ENCODE results near the gene FOXN4.

The FOXN4 gene

GRCh38 chr12:109241936-109242335 lies 67.1 kb downstream of the FOXN4 start:
- Histone ChIP-seq H3K27me3 (ENCODE audit: control insufficient read depth in 1 of 2, insufficient read depth in 2 of 2, low read length in 2 of 2) (no peaks in the 10 kb centered on the region), H3K36me3 (ENCODE audit: control insufficient read depth in 2 of 2, insufficient read depth in 2 of 2, low read length in 2 of 2) (peaks cover 71% of the 10 kb centered on the region in 2 donors), H3K9ac (ENCODE audit: low read length in 2 of 2) (no peak overlapping the region), H3K4me3 (ENCODE audit: low read length in 2 of 2) (no peak overlapping the region), H3K27ac (ENCODE audit: low read length) (no peak overlapping the region), H3K9me3 (ENCODE audit: control insufficient read depth in 2 of 2, low read length in 2 of 2) (no peaks in the 10 kb centered on the region), H3K4me1 (ENCODE audit: control insufficient read depth, insufficient read depth, low read length) (no peaks in the 10 kb centered on the region)

- H3K27ac ChIP-seq (ENCODE audit: low read length): no peak overlapping the region
- no peaks in the 10 kb centered on the region for H3K4me1 ChIP-seq (ENCODE audit: control insufficient read depth, insufficient read depth, low read length)
- H3K9ac ChIP-seq (ENCODE audit: low read length in 2 of 2): no peak overlapping the region
- no peaks in the 10 kb centered on the region for H3K27me3 ChIP-seq (ENCODE audit: control insufficient read depth in 1 of 2, insufficient read depth in 2 of 2, low read length in 2 of 2)
- H3K4me3 ChIP-seq (ENCODE audit: low read length in 2 of 2): no peak overlapping the region
- H3K9me3 ChIP-seq (ENCODE audit: control insufficient read depth in 2 of 2, low read length in 2 of 2): no peaks in the 10 kb centered on the region
- peaks cover 71 to 73% of the 10 kb centered on the region in 2 donors for H3K36me3 ChIP-seq (ENCODE audit: control insufficient read depth in 2 of 2, insufficient read depth in 2 of 2, low read length in 2 of 2)
Measured at GRCh38 chr12:109240365-109240764, 68.7 kb downstream of the FOXN4 start.

- Histone ChIP-seq H3K36me3 (ENCODE audit: control insufficient read depth in 2 of 2, insufficient read depth in 2 of 2, low read length in 2 of 2) (peaks cover 74 to 75% of the 10 kb centered on the region in 2 donors), H3K27me3 (ENCODE audit: control insufficient read depth in 1 of 2, insufficient read depth in 2 of 2, low read length in 2 of 2) (no peaks in the 10 kb centered on the region), H3K4me1 (ENCODE audit: control insufficient read depth, insufficient read depth, low read length) (no peaks in the 10 kb centered on the region), H3K9ac (ENCODE audit: low read length in 2 of 2) (no peak overlapping the region), H3K9me3 (ENCODE audit: control insufficient read depth in 2 of 2, low read length in 2 of 2) (no peaks in the 10 kb centered on the region), H3K27ac (ENCODE audit: low read length) (no peak overlapping the region), H3K4me3 (ENCODE audit: low read length in 2 of 2) (no peak overlapping the region)
Measured at GRCh38 chr12:109239691-109240090, 69.4 kb downstream of the FOXN4 start.

- Histone ChIP-seq H3K4me3 (ENCODE audit: low read length in 2 of 2) (no peak overlapping the region), H3K9me3 (ENCODE audit: control insufficient read depth in 2 of 2, low read length in 2 of 2) (no peaks in the 10 kb centered on the region), H3K4me1 (ENCODE audit: control insufficient read depth, insufficient read depth, low read length) (no peaks in the 10 kb centered on the region), H3K27me3 (ENCODE audit: control insufficient read depth in 1 of 2, insufficient read depth in 2 of 2, low read length in 2 of 2) (no peaks in the 10 kb centered on the region), H3K36me3 (ENCODE audit: control insufficient read depth in 2 of 2, insufficient read depth in 2 of 2, low read length in 2 of 2) (peaks cover 72% of the 10 kb centered on the region in 2 donors), H3K9ac (ENCODE audit: low read length in 2 of 2) (no peak overlapping the region), H3K27ac (ENCODE audit: low read length) (no peak overlapping the region)
Measured at GRCh38 chr12:109239179-109239578, 69.9 kb downstream of the FOXN4 start.

- H3K36me3 ChIP-seq (ENCODE audit: control insufficient read depth in 2 of 2, insufficient read depth in 2 of 2, low read length in 2 of 2): peaks cover 74 to 76% of the 10 kb centered on the region in 2 donors
- no peaks in the 10 kb centered on the region for H3K4me1 ChIP-seq (ENCODE audit: control insufficient read depth, insufficient read depth, low read length)
- H3K9ac ChIP-seq (ENCODE audit: low read length in 2 of 2): no peak overlapping the region
- no peak overlapping the region for H3K4me3 ChIP-seq (ENCODE audit: low read length in 2 of 2)
- H3K27ac ChIP-seq (ENCODE audit: low read length): no peak overlapping the region
- H3K27me3 ChIP-seq (ENCODE audit: control insufficient read depth in 1 of 2, insufficient read depth in 2 of 2, low read length in 2 of 2): no peaks in the 10 kb centered on the region
- no peaks in the 10 kb centered on the region for H3K9me3 ChIP-seq (ENCODE audit: control insufficient read depth in 2 of 2, low read length in 2 of 2)
Measured at GRCh38 chr12:109236257-109236656, 72.8 kb downstream of the FOXN4 start.

- no peaks in the 10 kb centered on the region for H3K4me1 ChIP-seq (ENCODE audit: control insufficient read depth, insufficient read depth, low read length)
- no peak overlapping the region for H3K9ac ChIP-seq (ENCODE audit: low read length in 2 of 2)
- no peaks in the 10 kb centered on the region for H3K27me3 ChIP-seq (ENCODE audit: control insufficient read depth in 1 of 2, insufficient read depth in 2 of 2, low read length in 2 of 2)
- H3K27ac ChIP-seq (ENCODE audit: low read length): no peak overlapping the region
- no peaks in the 10 kb centered on the region for H3K9me3 ChIP-seq (ENCODE audit: control insufficient read depth in 2 of 2, low read length in 2 of 2)
- peaks cover 62 to 77% of the 10 kb centered on the region in 2 donors for H3K36me3 ChIP-seq (ENCODE audit: control insufficient read depth in 2 of 2, insufficient read depth in 2 of 2, low read length in 2 of 2)
- H3K4me3 ChIP-seq (ENCODE audit: low read length in 2 of 2): no peak overlapping the region
Measured at GRCh38 chr12:109234012-109234411, 75.1 kb downstream of the FOXN4 start.

- Histone ChIP-seq H3K27me3 (ENCODE audit: control insufficient read depth in 1 of 2, insufficient read depth in 2 of 2, low read length in 2 of 2) (no peaks in the 10 kb centered on the region), H3K36me3 (ENCODE audit: control insufficient read depth in 2 of 2, insufficient read depth in 2 of 2, low read length in 2 of 2) (peaks cover 67 to 77% of the 10 kb centered on the region in 2 donors), H3K9ac (ENCODE audit: low read length in 2 of 2) (no peak overlapping the region), H3K27ac (ENCODE audit: low read length) (no peak overlapping the region), H3K4me3 (ENCODE audit: low read length in 2 of 2) (no peak overlapping the region), H3K9me3 (ENCODE audit: control insufficient read depth in 2 of 2, low read length in 2 of 2) (no peaks in the 10 kb centered on the region), H3K4me1 (ENCODE audit: control insufficient read depth, insufficient read depth, low read length) (no peaks in the 10 kb centered on the region)
Measured at GRCh38 chr12:109232731-109233130, 76.4 kb downstream of the FOXN4 start.

GRCh38 chr12:109230193-109230592 lies 78.9 kb downstream of the FOXN4 start:
- Histone ChIP-seq H3K4me1 (ENCODE audit: control insufficient read depth, insufficient read depth, low read length) (no peaks in the 10 kb centered on the region), H3K9me3 (ENCODE audit: control insufficient read depth in 2 of 2, low read length in 2 of 2) (no peaks in the 10 kb centered on the region), H3K36me3 (ENCODE audit: control insufficient read depth in 2 of 2, insufficient read depth in 2 of 2, low read length in 2 of 2) (peaks cover 57 to 69% of the 10 kb centered on the region in 2 donors), H3K27ac (ENCODE audit: low read length) (no peak overlapping the region), H3K4me3 (ENCODE audit: low read length in 2 of 2) (no peak overlapping the region), H3K27me3 (ENCODE audit: control insufficient read depth in 1 of 2, insufficient read depth in 2 of 2, low read length in 2 of 2) (no peaks in the 10 kb centered on the region), H3K9ac (ENCODE audit: low read length in 2 of 2) (no peak overlapping the region)

GRCh38 chr12:109228664-109229063 lies 80.4 kb downstream of the FOXN4 start:
- Histone ChIP-seq H3K36me3 (ENCODE audit: control insufficient read depth in 2 of 2, insufficient read depth in 2 of 2, low read length in 2 of 2) (peaks cover 61 to 74% of the 10 kb centered on the region in 2 donors), H3K27me3 (ENCODE audit: control insufficient read depth in 1 of 2, insufficient read depth in 2 of 2, low read length in 2 of 2) (no peaks in the 10 kb centered on the region), H3K9ac (ENCODE audit: low read length in 2 of 2) (no peak overlapping the region), H3K27ac (ENCODE audit: low read length) (no peak overlapping the region), H3K9me3 (ENCODE audit: control insufficient read depth in 2 of 2, low read length in 2 of 2) (no peaks in the 10 kb centered on the region), H3K4me1 (ENCODE audit: control insufficient read depth, insufficient read depth, low read length) (no peaks in the 10 kb centered on the region), H3K4me3 (ENCODE audit: low read length in 2 of 2) (no peak overlapping the region)

All from stomach smooth muscle (tissue), 2 donors.